OCI-LY1 (cell line): ENCODE measurements around the gene DIAPH2.

Experiments used
- CTCF ChIP-seq: fragments of 200-600 bp; sonication (generic), shearing (Covaris generic); IDR thresholded peaks from 2 replicates; pipeline ENCODE4 v1.5.1; 2017; ENCODE audit warnings: mild to moderate bottlenecking, antibody characterized with exemption, low read length, moderate library complexity, mixed read lengths
- EZH2 ChIP-seq: fragments of 200-600 bp; sonication (generic), shearing (Covaris generic); IDR thresholded peaks from 2 replicates; pipeline ENCODE4 v1.8.0; 2017; ENCODE audit warnings: borderline replicate concordance, mixed run types, mild to moderate bottlenecking, antibody characterized with exemption, low read length, moderate library complexity, mixed read lengths

GRCh38 chrX:97369947-97370346, 685.3 kb downstream of the DIAPH2 start:
- no peak for TF ChIP-seq CTCF
- TF ChIP-seq EZH2: no peak
